Hepatocyte (in vitro differentiated cells): Measurements from ENCODE around the gene NOX5. TPM values are rescaled to one million over a fixed set of nuclear protein-coding genes. Genes with fewer than 3 reads are reported as not detected.

Source experiments
- DNase-seq: peaks from one replicate; pipeline ENCODE4 v3.0.0-alpha.2; 2016; ENCODE audit warnings: low spot score
- H2AFZ ChIP-seq: fragments of 200-600 bp; sonication (generic); 2 replicates; pipeline ENCODE4 v1.6.0; 2016; ENCODE audit warnings: antibody characterized with exemption, mild to moderate bottlenecking
- H3K27ac ChIP-seq: fragments of 200-600 bp; sonication (generic); 2 replicates; pipeline ENCODE4 v1.5.1; 2016; ENCODE audit warnings: mild to moderate bottlenecking
- H3K27me3 ChIP-seq: fragments of 200-600 bp; sonication (generic); 2 replicates; pipeline ENCODE4 v1.6.1; 2016
- H3K36me3 ChIP-seq: fragments of 200-600 bp; sonication (generic); replicated peaks from 2 replicates; pipeline ENCODE4 v1.5.1; 2016; ENCODE audit warnings: low read depth; ENCODE audit not compliant: insufficient read depth
- H3K4me1 ChIP-seq: fragments of 200-600 bp; sonication (generic); 2 replicates; pipeline ENCODE4 v1.5.1; 2016; ENCODE audit warnings: mild to moderate bottlenecking, moderate library complexity; ENCODE audit not compliant: insufficient read depth
- H3K4me2 ChIP-seq: fragments of 200-600 bp; sonication (generic); 2 replicates; pipeline ENCODE4 v1.6.0; 2016
- H3K4me3 ChIP-seq: fragments of 200-600 bp; sonication (generic); 2 replicates; pipeline ENCODE4 v1.5.1; 2016; ENCODE audit warnings: mild to moderate bottlenecking
- H3K79me2 ChIP-seq: fragments of 200-600 bp; sonication (generic); 2 replicates; pipeline ENCODE4 v1.6.0; 2017; ENCODE audit warnings: mild to moderate bottlenecking
- H3K9me2 ChIP-seq: fragments of 200-600 bp; sonication (generic); replicated peaks from 2 replicates; pipeline ENCODE4 v1.6.0; 2017; ENCODE audit warnings: mild to moderate bottlenecking; ENCODE audit not compliant: insufficient read depth
- H3K9me3 ChIP-seq: fragments of 200-600 bp; sonication (generic); 2 replicates; pipeline ENCODE4 v1.5.1; 2016; ENCODE audit warnings: low read depth, mild to moderate bottlenecking
- H4K20me1 ChIP-seq: fragments of 200-600 bp; sonication (generic); 2 replicates; pipeline ENCODE4 v1.6.0; 2016; ENCODE audit warnings: mild to moderate bottlenecking; ENCODE audit not compliant: insufficient read depth, poor library complexity, severe bottlenecking
- CTCF ChIP-seq: fragments of 200-600 bp; sonication (generic); IDR thresholded peaks from 2 replicates; pipeline ENCODE4 v1.5.1; 2016; ENCODE audit warnings: antibody characterized with exemption, mild to moderate bottlenecking; ENCODE audit not compliant: poor library complexity
- EZH2 ChIP-seq: fragments of 200-600 bp; sonication (generic); IDR thresholded peaks from 2 replicates; pipeline ENCODE4 v1.6.1; 2016; ENCODE audit warnings: antibody characterized with exemption, mild to moderate bottlenecking, borderline replicate concordance
- EZH2phosphoT487 ChIP-seq: fragments of 200-600 bp; sonication (generic); IDR thresholded peaks from one replicate; pipeline ENCODE4 v1.6.1; 2018; ENCODE audit warnings: antibody characterized with exemption, mild to moderate bottlenecking, low read depth, moderate library complexity; ENCODE audit not compliant: unreplicated experiment, severe bottlenecking
- WGBS: methylation state at CpG from one replicate; pipeline ENCODE4 v1.1.6; 2016; ENCODE audit warnings: low lambda C conversion rate; ENCODE audit errors: missing lambda C conversion rate; 5-methylcytosine and 5-hydroxymethylcytosine counted together
- polyA plus RNA-seq: library from polyadenylated mRNA; unstranded; fragments of >200 nt; fragmentation: Nextera tagmentation; extraction: Ambion mirVana; gene quantifications from 2 replicates; pipeline ENCODE4 v1.2.1, GENCODE V29; 2016
- total RNA-seq: library from RNA; depleted of rRNA; stranded (reverse); fragments of >200 nt; gene quantifications from 2 replicates; pipeline ENCODE4 v1.2.3, GENCODE V29; 2014

Gene NOX5
- total and polyA plus RNA-seq, 2 experiments from 2014 or later, result 0.13 TPM; not detected in 1

GRCh38 chr15:68992696-68993095, 21.8 kb upstream of the NOX5 start:
- no peak for TF ChIP-seq EZH2
- TF ChIP-seq CTCF, result no peak
- no peak for TF ChIP-seq EZH2phosphoT487
- Histone ChIP-seq H3K9me2 (no peaks in the 10 kb centered on the region), H3K27ac (peak overlapping the region; percentile 47), H3K27me3 (no peaks in the 10 kb centered on the region), H3K79me2 (no peaks in the 10 kb centered on the region), H3K4me2 (no peak overlapping the region), H3K4me1 (peaks cover 20% of the 10 kb centered on the region), H3K4me3 (no peak overlapping the region), H4K20me1 (no peaks in the 10 kb centered on the region), H3K9me3 (no peaks in the 10 kb centered on the region), H3K36me3 (no peaks in the 10 kb centered on the region), H2AFZ (no peak overlapping the region)
- WGBS, result 91% methylated on average over 6 of the region's 6 CpGs
- no peak for DNase-seq

DNA sequence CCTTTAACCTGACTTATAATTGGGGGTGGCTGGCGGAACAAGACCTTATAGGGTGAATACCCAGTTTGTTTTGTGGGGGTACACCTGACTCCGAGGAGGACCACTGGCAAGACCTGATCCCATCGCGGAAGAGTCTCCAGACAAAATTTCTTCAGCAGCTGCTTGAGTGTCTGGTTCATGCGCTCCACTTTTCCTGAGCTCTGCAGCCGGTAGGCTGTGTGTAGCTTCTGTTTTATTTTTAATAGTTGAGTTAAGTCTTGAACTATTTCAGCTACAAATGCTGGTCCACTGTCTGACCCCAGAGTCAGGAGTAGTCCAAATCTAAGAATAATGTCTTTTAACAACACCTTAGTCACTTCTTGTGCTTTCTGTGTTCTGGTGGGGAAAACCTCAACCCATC, 21.2 kb upstream of the NOX5 start:
- Histone ChIP-seq H3K36me3 (no peaks in the 10 kb centered on the region), H3K4me3 (no peak overlapping the region), H2AFZ (no peak overlapping the region), H3K9me2 (no peaks in the 10 kb centered on the region), H3K27ac (no peak overlapping the region), H3K4me1 (peaks cover 20% of the 10 kb centered on the region), H4K20me1 (no peaks in the 10 kb centered on the region), H3K4me2 (no peak overlapping the region), H3K27me3 (no peaks in the 10 kb centered on the region), H3K79me2 (no peaks in the 10 kb centered on the region), H3K9me3 (no peaks in the 10 kb centered on the region)
- TF ChIP-seq CTCF (no peak), EZH2phosphoT487 (no peak), EZH2 (no peak)
- DNase-seq, result no peak
- 92% methylated on average over 6 of the region's 6 CpGs for WGBS

DNA sequence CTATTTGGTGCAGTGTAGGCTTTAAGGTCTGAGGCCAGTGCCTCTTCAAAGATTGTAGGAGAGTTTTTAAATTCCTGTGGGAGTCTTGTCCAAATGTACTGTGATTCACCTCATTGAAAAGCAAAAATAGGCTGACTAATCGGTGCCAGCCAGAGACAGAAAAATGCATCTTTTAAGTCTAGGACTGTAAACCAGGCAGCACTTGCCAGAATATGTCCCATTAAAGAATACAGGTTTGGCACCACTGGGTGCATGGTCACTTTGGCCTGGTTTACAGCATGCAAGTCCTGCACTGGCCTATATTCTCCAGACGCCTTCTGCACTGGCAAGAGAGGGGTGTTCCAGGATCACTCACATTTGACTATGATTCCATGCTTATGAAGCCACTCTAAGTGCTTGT, 20.3 kb upstream of the NOX5 start:
- H3K27ac ChIP-seq, result no peak overlapping the region
- H3K36me3 ChIP-seq, result no peaks in the 10 kb centered on the region
- no peaks in the 10 kb centered on the region for H3K9me2 ChIP-seq
- H4K20me1 ChIP-seq, result no peaks in the 10 kb centered on the region
- no peak overlapping the region for H3K4me2 ChIP-seq
- no peak overlapping the region for H2AFZ ChIP-seq
- TF ChIP-seq EZH2 (no peak), CTCF (no peak), EZH2phosphoT487 (no peak)
- 79% methylated on average over 2 of the region's 2 CpGs for WGBS
- no peaks in the 10 kb centered on the region for H3K9me3 ChIP-seq
- no peak overlapping the region for H3K4me3 ChIP-seq
- no peaks in the 10 kb centered on the region for H3K27me3 ChIP-seq
- H3K4me1 ChIP-seq, result peaks cover 20% of the 10 kb centered on the region
- H3K79me2 ChIP-seq, result no peaks in the 10 kb centered on the region
- DNase-seq, result no peak
